Activated naive CD8-positive, alpha-beta T cell treated with anti-CD3 and anti-CD28 coated beads, Interleukin-2, amount 50 U/mL, for 24 hours (primary cell): ENCODE data around the gene AOPEP.

Experiments
- ATAC-seq: fragments of 150-1000 bp; cut with Tn5 transposase; one replicate; pipeline ENCODE4 v1.10.0; 2021
- DNase-seq: peaks from one replicate; pipeline ENCODE4 v3.0.0; 2021
- H3K27ac Mint-ChIP-seq: one replicate; pipeline ENCODE4 v1.8.0; 2021; ENCODE audit warnings: mild to moderate bottlenecking, mixed read lengths
- H3K27me3 Mint-ChIP-seq: one replicate; pipeline ENCODE4 v1.8.0; 2021; ENCODE audit warnings: mixed read lengths
- H3K36me3 Mint-ChIP-seq: one replicate; pipeline ENCODE4 v1.8.0; 2021; ENCODE audit warnings: low read depth, mixed read lengths
- H3K4me1 Mint-ChIP-seq: one replicate; pipeline ENCODE4 v1.8.0; 2021; ENCODE audit warnings: mixed read lengths
- H3K4me3 Mint-ChIP-seq: one replicate; pipeline ENCODE4 v1.8.0; 2021; ENCODE audit warnings: mild to moderate bottlenecking, moderate library complexity, mixed read lengths
- H3K9me3 Mint-ChIP-seq: one replicate; pipeline ENCODE4 v1.8.0; 2021; ENCODE audit warnings: mixed read lengths

AOPEP gene

GRCh38 chr9:95124582-95125367 is 398.3 kb downstream of the AOPEP start:
- Mint-ChIP-seq H3K4me3 (no peak overlapping the region), H3K36me3 (no peaks in the 10 kb centered on the region), H3K27me3 (no peaks in the 10 kb centered on the region), H3K9me3 (no peaks in the 10 kb centered on the region), H3K27ac (no peak overlapping the region), H3K4me1 (peaks cover 2% of the 10 kb centered on the region)
- DNase-seq = no peak
- no peak for ATAC-seq

GRCh38 chr9:95125652-95126051 is 399.2 kb downstream of the AOPEP start:
- Mint-ChIP-seq H3K36me3 (no peaks in the 10 kb centered on the region), H3K9me3 (no peaks in the 10 kb centered on the region), H3K4me3 (no peak overlapping the region), H3K27ac (no peak overlapping the region), H3K27me3 (no peaks in the 10 kb centered on the region), H3K4me1 (peaks cover 2% of the 10 kb centered on the region)
- ATAC-seq (no peak), DNase-seq (no peak)

GRCh38 chr9:95126739-95127138 is 400.2 kb downstream of the AOPEP start:
- peaks cover 2% of the 10 kb centered on the region for H3K4me1 Mint-ChIP-seq
- H3K27me3 Mint-ChIP-seq = no peaks in the 10 kb centered on the region
- DNase-seq (no peak), ATAC-seq (no peak)
- H3K9me3 Mint-ChIP-seq = no peaks in the 10 kb centered on the region
- H3K4me3 Mint-ChIP-seq = no peak overlapping the region
- no peaks in the 10 kb centered on the region for H3K36me3 Mint-ChIP-seq
- no peak overlapping the region for H3K27ac Mint-ChIP-seq

GRCh38 chr9:95127249-95128176 is 401.0 kb downstream of the AOPEP start:
- DNase-seq (peak; percentile 77), ATAC-seq (peak; percentile 89)
- H3K4me1 Mint-ChIP-seq = peaks cover 2% of the 10 kb centered on the region
- no peak overlapping the region for H3K4me3 Mint-ChIP-seq
- H3K27ac Mint-ChIP-seq = no peak overlapping the region
- no peaks in the 10 kb centered on the region for H3K9me3 Mint-ChIP-seq
- no peaks in the 10 kb centered on the region for H3K27me3 Mint-ChIP-seq
- no peaks in the 10 kb centered on the region for H3K36me3 Mint-ChIP-seq

GRCh38 chr9:95128177-95128524 is 401.7 kb downstream of the AOPEP start:
- no peak for DNase-seq
- no peak overlapping the region for H3K4me3 Mint-ChIP-seq
- no peaks in the 10 kb centered on the region for H3K36me3 Mint-ChIP-seq
- H3K27me3 Mint-ChIP-seq = no peaks in the 10 kb centered on the region
- H3K4me1 Mint-ChIP-seq = peaks cover 2% of the 10 kb centered on the region
- no peak overlapping the region for H3K27ac Mint-ChIP-seq
- H3K9me3 Mint-ChIP-seq = no peaks in the 10 kb centered on the region
- no peak for ATAC-seq

- Mint-ChIP-seq H3K36me3 (no peaks in the 10 kb centered on the region), H3K9me3 (no peaks in the 10 kb centered on the region), H3K4me3 (no peak overlapping the region), H3K4me1 (peaks cover 2% of the 10 kb centered on the region), H3K27ac (no peak overlapping the region), H3K27me3 (no peaks in the 10 kb centered on the region)
- no peak for DNase-seq
- ATAC-seq = no peak
Observed at GRCh38 chr9:95129476-95130291, 403.2 kb downstream of the AOPEP start.

- Mint-ChIP-seq H3K4me3 (no peak overlapping the region), H3K36me3 (peaks cover 2% of the 10 kb centered on the region), H3K9me3 (no peaks in the 10 kb centered on the region), H3K4me1 (peaks cover 2% of the 10 kb centered on the region), H3K27me3 (no peaks in the 10 kb centered on the region), H3K27ac (no peak overlapping the region)
- DNase-seq = no peak
- ATAC-seq = no peak
Observed at GRCh38 chr9:95130484-95130883, 404.0 kb downstream of the AOPEP start.

GRCh38 chr9:95131023-95131943 is 404.8 kb downstream of the AOPEP start:
- H3K9me3 Mint-ChIP-seq = no peaks in the 10 kb centered on the region
- peak; percentile 50 for DNase-seq
- no peaks in the 10 kb centered on the region for H3K27me3 Mint-ChIP-seq
- no peak overlapping the region for H3K27ac Mint-ChIP-seq
- H3K4me3 Mint-ChIP-seq = no peak overlapping the region
- no peak for ATAC-seq
- H3K36me3 Mint-ChIP-seq = peaks cover 2% of the 10 kb centered on the region
- peaks cover 2% of the 10 kb centered on the region for H3K4me1 Mint-ChIP-seq

- no peak for ATAC-seq
- Mint-ChIP-seq H3K27me3 (no peaks in the 10 kb centered on the region), H3K4me1 (peaks cover under 1% of the 10 kb centered on the region), H3K27ac (no peak overlapping the region), H3K4me3 (no peak overlapping the region), H3K9me3 (no peaks in the 10 kb centered on the region), H3K36me3 (peaks cover 3% of the 10 kb centered on the region)
- DNase-seq = no peak
Observed at GRCh38 chr9:95132366-95133324, 406.1 kb downstream of the AOPEP start.

GRCh38 chr9:95133325-95133705 is 406.8 kb downstream of the AOPEP start:
- no peak overlapping the region for H3K27ac Mint-ChIP-seq
- DNase-seq (no peak), ATAC-seq (no peak)
- H3K36me3 Mint-ChIP-seq = peaks cover 3% of the 10 kb centered on the region
- H3K4me3 Mint-ChIP-seq = no peak overlapping the region
- H3K4me1 Mint-ChIP-seq = no peaks in the 10 kb centered on the region
- H3K27me3 Mint-ChIP-seq = no peaks in the 10 kb centered on the region
- H3K9me3 Mint-ChIP-seq = no peaks in the 10 kb centered on the region

GRCh38 chr9:95134457-95134881 is 408.0 kb downstream of the AOPEP start:
- peaks cover 3% of the 10 kb centered on the region for H3K36me3 Mint-ChIP-seq
- no peak for DNase-seq
- H3K9me3 Mint-ChIP-seq = no peaks in the 10 kb centered on the region

GRCh38 chr9:95135756-95136155 is 409.3 kb downstream of the AOPEP start:
- Mint-ChIP-seq H3K9me3 (no peaks in the 10 kb centered on the region), H3K4me1 (no peaks in the 10 kb centered on the region), H3K4me3 (no peak overlapping the region), H3K36me3 (peaks cover 3% of the 10 kb centered on the region), H3K27ac (no peak overlapping the region), H3K27me3 (no peaks in the 10 kb centered on the region)
- DNase-seq = no peak
- ATAC-seq = no peak

More at GRCh38 chr9:95134457-95134881, 408.0 kb downstream of the AOPEP start:
- no peaks in the 10 kb centered on the region for H3K27me3 Mint-ChIP-seq
- no peak overlapping the region for H3K27ac Mint-ChIP-seq
- no peak overlapping the region for H3K4me3 Mint-ChIP-seq
- ATAC-seq = no peak
- no peaks in the 10 kb centered on the region for H3K4me1 Mint-ChIP-seq
